HG03064 (cell line): ENCODE measurements around the gene DYRK1A.
"Not testable (repeated sequence)": the region's sequence is repeated elsewhere in the genome, so short reads cannot be mapped to it uniquely, and the experiment has no call there.

Source experiments
- ATAC-seq: cut with Tn5 transposase; IDR thresholded peaks from one replicate; pipeline ENCODE4 v1.9.1; 2021; ENCODE audit warnings: low read depth; ENCODE audit not compliant: unreplicated experiment

The DYRK1A gene

DNA sequence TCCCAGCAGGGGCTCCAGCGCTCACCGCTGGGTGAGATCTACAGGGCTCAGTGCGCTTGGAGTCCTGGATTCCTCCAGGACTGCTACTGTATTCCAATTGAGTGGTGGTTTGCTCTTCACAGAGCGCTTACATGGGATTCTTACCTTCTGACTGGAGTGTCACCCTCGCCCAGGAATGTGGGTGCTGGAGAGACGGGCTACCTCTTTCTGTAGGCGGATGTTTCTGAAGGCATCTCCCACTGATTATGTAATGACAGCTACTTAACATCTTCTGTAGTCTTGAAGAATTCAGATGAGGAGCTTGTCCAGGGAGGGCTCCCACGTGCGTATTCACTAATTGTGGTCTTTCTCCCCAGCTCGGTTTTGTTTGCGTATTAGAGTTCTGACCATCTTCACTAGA, 154.2 kb downstream of the DYRK1A start:
- no peak for ATAC-seq

DNA sequence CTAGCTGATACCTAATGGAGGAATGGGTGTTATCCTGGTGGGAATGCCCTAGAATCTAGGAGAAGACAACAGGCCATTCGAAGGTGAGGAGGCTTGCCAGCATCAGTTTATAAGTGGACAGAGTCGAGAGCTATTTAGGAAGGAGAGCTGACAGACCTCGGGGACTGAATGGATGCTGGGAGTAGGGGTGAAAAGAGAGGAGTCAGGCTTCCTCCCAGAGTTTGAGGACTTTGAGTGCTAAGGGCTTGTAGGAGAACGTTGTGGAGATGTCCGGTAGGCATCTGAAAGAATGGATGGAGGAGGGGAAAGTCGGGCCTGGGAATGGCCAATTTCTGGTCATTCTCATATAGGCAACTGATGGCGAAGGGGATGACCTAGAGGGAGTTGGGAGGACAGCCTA, 155.1 kb downstream of the DYRK1A start:
- no peak for ATAC-seq

DNA sequence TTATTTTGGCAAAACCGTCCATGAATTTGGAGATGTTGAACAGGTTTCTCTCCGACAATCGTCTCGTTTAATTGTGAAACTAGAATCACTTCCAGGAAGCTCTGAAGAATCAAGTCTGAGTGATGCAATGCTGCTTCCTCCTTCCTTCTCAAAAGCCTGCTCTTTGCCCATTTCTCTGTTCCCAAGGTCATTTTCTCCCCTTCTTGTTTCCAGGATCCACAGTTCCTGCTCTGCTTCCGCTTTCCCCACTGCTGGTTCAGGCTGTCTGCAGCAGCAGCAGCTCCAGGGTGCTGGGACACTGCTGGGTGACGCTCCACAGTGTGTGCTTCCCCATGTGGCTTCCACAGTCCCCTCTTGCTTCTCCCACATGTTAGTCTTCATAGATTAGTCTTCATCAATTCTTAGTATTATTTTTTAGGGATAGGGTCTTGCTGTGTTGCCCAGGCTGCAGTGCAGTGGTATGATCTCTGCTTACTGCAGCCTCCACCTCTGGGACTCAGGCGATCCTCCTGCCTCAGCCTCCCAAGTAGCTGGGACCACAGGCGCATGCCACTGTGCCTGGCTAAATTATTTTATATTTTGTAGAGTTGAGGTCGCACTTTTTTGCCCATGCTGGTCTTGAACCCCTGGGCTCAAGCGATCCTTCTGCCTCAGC, 156.2 kb downstream of the DYRK1A start:
- ATAC-seq: no peak

DNA sequence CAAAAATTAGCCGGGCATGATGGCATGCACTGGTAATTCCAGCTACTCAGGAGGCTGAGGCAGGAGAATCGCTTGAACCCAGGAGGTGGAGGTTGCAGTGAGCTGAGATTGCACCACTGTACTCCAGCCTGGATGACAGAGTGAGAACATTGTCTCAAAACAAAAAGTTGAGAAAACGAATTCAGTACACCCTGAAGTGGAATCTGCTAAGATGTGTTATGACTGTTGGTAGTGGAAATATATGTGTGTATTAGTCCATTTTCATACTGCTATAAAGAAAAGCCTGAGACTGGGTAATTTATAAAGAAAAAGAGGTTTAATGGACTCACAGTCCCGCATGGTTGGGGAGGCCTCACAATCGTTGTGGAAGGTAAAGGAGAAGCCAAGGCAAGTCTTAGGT, 158.4 kb downstream of the DYRK1A start:
- ATAC-seq: not testable (repeated sequence)

DNA sequence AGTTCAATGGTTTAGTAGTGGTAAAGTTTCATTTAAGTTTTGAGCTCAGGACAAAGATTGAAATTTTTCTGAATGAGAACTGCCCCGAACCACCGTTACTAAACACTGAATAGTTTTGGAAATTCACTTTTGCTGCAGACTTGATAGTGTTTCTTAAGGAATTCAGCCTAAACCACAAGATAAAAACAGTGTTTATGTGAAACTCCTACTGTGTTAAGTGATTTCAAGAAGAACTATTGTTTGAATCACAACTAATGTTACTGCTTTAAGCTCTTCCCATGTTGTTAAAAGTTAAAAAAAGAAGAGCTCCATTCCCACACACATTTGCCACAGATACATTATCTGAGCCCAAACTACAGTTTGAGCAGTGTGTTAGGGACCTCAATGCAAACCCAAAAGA, 159.2 kb downstream of the DYRK1A start:
- no peak for ATAC-seq

DNA sequence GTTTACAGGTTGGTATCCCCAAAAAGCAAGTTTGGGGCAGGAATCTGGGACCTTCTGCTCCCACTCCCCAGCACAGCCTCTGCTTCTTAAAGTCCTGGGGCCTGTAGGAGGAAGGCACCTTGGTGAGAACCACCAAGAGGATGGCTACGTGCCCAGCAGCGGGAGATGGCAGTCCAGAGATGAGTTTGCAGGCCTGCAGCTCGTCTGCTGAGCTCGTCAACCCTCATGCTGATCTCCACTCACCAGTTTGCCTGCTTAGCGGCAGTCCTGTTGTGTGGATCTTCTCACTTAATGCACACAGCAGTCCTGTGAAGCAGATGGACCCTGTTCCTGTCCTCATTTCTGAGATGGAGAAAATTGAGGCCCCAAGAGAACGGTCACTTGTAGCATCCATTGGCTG, 160.5 kb downstream of the DYRK1A start:
- no peak for ATAC-seq

DNA sequence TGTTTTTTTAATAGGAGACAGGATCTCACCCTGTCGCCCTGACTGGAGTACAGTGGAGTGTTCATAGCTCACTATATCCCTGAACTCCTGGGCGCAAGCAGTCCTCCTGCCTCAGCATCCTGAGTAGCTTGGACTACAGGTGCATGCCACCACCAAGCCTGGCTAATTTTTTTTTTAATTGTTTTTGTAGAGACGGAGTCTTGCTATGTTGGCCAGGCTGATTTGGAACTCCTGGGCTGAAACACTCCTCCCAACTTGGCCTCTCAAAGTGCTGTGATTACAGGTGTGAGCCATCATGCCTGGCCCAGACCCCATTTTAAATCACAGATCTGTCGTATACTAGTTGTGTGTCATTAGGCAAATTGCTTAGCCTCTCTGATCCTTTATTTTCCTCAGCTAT, 161.1 kb downstream of the DYRK1A start:
- no peak for ATAC-seq

DNA sequence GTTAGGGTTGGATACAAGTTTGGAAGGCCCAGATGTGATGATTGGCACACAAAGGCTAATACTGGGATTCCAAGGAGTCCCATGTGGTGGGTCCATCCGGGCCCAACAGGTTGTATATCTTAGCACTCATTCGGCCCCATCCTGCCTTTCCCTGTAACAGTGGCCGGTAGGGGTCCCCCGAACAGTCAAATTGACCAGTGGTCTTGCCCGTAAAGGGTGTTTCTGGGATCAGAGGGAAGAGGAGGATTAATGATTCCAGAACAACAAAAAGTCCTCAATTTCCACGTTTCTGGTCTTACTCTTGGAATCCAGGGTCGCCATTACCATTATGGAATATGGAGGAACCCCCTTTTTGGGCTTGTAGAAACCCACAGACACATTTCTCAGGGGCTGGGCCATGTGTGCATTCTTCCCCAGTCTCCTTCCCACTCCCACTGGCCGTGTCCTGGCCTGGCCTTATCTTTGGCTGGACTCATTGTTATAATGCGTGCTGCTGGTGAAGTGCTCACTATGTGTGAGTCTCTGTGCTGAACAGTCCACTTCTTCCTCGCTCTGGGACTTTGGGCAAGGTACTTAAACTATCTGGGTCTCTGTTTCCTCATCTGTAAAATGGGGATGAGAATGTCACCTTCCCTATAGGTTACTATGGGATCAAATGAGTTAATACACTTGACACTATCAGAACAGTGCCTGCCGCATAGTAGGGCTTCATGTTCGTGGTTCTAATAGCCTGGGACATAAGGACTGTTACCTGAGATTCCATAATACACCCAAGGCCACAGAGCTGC, 161.8 kb downstream of the DYRK1A start:
- no peak for ATAC-seq

DNA sequence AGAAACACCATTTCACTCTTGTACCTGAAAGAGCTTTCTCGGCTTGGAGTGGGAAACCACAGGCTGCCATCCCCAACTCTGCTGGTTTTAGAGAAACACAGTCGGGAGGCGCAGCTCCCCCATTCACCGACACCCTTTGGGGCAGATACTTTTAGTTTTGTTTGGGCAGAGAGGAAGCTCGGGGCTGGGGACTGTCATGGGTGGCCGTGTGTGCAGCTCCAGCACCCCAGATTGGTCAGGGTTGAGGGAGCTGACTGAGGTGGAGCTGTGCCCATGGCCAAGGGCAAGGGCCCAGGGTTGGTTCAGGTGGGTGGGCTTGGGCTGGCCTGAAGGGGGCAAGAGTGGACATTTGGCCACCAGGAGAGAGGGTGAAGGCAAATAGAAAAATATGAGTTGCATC, 163.1 kb downstream of the DYRK1A start:
- no peak for ATAC-seq

DNA sequence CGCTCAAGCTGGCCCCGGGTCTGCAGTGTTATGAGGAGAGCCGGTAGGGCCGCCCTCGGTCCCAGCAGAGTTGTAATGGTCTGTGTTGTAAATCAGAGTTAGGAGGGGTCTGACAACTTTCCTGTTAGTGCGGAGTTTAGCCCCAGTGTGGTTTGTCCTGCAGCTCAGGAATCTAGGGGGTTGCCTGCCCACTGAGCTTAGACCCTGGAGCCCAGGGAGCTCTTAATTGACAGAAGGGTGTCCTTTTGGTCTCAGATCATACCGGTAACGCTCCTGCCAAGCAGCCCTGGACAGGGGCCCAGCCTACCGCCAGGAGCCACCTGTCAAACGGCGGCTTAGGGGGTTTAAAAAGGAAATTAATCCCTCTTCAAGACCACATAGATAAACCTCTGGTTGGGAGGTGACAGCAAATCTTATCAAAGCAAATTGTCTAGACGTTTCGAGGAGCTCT, 164.4 kb downstream of the DYRK1A start:
- ATAC-seq: no peak

DNA sequence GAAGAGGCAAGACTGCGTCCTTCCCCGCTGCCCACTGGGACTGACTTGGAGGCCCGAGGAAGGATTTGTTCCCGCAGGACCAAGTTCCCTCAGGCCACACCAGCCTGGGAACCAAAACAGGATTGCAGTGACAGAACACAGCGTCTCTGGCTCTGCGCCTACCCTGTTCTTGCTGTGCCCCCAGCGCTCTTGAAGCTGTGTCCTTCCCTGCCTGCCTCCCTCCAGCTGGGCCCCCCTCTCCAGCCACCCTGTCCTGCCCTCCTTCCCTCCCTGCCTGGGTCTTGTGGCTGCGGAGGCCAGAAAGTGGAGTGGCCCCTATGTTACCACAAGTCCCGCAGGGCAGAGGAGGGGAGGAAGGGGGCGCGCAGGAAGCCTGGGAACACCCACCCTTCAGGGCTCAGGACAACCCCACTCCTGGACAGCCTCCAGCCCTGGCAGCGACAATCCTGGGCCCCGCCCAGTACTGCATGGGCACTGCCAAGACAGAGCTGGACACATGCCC, 164.9 kb downstream of the DYRK1A start:
- ATAC-seq: no peak

DNA sequence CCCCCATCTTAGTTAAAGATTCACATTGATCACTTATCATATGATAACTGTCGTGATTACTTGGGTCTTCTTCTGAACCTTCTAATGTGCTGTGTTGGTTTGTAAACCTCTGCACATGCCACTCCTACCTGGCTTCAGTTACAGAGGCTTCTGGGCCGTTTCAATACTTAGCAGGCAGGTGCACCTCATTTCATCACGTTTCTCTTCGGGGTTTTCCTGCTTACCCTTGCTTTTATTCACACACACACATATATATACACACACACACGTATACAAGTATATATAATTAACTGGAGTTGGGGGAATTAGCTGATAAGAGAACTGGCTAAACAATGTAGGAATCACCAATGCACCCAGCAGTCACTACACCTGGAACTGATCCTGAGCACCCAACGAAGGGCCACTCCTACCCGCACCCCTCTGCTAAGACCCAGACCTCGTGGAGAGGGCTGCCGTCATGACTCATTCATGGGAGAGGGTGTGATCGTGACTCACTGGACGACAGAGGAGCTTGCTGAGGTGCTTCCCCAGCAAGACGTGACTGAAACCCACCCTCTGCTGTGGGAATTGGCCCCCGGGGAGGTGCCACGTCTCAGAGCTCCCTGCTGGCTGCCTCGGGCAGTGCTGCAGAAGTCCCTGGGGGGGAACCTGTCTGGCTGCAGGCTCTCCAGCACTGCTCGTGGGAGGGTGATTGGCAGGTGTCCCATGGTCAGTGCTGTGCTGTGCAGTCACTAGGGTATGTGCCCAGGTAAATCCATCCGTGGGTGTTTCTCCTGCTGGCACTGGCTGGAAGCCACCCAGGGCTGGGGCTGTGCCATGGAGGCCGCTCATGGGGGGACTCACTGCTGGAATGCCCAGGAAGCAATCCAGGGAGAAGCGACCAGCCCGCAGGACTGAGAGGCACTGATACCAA, 166.6 kb downstream of the DYRK1A start:
- ATAC-seq: peak; percentile 47

DNA sequence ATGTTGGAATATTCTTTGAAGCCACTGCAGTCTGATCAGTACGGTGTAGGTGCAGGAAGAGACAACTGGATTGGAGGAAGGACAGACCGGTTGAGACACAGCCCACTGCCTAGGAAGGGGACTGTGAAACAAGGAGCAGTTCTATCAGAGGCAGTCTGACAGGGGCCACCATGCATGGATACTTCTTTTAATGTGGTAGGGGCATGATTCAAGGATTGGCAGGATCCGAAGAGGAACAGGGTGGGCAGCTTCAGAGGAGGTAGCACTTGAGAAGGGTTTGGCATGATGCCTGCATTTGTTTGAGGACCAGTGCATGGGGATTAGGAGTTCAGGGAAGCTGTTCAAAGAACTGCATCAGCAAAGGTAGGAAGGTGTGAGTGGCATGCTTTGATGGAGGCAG, 167.9 kb downstream of the DYRK1A start:
- ATAC-seq: no peak

DNA sequence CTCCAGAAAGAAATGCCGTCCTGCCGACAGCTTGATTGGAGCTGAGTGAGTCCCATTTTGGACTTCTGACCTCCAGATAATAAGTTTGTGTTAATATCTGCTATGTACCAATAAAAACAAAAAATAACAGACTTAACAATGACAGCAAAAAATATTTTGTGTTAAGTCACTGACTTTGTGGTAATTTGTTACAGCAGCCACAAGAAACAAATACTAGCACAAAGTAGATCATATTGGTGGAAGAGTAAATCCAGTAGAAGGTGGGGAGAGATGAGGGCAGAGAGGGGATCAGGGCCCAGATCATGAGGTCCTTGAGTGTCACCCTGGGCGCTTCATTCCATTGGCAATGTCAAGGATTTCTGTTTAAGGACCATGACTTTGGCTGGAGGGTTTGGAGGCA, 168.6 kb downstream of the DYRK1A start:
- no peak for ATAC-seq

DNA sequence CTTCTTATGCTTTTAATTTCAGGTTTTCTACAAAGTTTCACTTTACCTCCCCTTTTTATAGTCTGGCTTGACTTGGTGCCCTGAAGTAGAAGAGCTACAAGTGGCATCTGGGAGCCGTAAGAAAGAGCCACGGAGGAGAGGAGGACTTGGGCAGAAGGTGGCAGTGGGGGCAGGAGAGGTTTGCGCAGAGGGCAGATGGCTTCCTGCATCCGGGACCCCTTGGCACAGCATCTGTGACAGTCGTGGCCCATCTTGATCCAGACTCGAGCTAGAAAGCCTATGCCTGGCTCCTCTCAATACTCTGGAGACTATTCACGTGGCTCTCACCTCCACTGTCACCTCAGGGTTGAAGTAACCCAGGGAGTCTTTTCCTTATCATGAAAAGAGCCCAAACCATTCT, 169.1 kb downstream of the DYRK1A start:
- no peak for ATAC-seq

DNA sequence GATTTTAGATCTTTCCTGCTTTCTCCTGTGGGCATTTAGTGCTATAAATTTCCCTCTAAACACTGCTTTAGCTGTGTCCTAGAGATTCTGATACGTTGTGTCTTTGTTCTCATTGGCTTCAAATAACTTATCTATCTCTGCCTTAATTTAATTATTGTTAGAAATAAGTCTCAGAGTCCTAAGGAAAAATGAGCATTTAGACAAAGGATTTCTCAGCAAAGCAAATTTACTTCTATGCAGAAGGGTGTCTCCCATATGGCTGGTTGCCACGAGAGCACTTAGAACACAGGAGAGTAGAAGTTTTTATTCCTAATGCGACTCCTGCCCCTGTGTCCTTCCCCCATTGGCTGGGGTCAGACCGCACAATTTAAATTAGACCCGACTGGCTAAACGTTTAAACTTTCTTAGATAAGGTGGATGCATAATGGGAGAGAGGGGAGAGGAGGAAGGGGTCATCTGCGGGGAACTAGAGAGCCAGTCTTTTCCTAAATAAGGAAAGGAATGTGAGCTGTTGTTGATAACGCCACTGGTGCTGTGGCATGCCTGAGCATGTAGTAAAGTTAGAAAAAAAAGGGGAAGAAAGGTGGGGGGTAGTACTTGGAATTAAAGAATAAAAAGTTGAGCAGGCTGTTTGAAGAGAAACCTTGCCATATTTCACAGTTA, 170.2 kb downstream of the DYRK1A start:
- ATAC-seq: no peak

DNA sequence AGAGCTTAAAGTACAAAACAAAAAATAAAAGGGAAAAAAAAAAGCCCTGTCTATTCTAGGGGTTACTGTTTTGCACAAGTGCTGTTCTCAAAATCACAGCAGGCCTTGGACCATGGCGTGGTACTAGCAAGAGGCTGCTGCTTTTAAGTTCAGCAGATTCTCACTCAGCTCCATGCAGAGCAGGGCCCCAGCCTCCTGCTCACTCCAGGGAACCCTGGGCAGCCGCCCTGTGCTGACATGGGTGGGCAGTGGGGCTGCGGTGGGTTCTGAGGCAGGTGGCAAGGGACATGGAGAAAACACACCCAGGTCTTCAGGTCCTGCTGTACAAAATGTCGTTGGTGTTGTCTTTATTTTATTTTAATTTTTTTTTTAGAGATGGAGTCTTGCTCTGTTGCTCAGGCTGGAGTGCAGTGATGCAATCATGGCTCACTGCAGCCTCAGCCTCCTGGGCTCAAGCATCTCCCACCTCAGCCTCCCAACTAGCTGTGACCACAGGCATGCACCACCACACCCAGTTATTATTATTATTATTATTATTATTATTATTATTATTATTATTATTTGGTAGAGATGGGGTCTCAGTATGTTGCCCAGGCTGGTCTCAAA, 170.9 kb downstream of the DYRK1A start:
- no peak for ATAC-seq

DNA sequence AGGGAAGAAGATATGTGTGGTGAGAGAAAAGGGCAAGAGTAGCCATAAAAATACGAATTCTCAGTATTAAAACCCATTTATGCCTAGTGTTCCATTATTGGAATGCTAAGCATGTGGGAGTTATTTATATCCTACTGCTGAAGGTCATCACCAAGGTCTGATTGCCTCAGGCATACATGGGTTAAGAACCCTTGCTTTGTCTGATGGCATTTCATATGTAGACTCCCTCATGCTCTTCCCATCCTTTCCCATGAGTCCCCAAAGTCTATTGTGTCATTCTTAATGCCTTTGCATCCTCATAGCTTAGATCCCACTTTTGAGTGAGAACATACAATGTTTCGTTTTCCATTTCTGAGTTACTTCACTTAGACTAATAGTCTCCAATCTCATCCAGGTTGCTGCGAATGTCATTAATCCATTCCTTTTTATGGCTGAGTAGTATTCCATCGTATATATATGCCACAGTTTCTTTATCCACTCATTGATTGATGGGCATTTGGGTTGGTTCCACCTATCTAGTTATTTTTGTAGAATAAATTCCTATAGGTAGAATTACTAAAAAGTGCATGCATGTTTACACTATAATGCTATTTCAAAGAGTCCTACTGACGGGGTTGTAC, 172.5 kb downstream of the DYRK1A start:
- no peak for ATAC-seq

DNA sequence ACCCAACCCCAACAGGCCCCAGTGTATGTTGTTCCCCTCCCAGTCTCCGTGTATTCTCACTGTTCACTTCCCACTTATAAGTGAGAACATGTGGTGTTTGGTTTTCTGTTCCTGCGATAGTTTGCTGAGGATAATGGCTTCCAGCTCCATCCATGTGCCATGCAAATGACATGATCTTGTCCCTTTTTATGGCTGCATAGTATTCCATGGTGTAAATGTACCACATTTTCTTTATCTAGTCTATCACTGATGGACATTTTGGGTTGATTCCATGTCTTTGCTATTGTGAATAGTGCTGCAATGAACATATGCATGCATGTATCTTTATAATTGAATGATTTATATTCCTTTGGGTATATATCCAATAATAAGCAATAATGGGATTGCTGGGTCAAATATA, 174.6 kb downstream of the DYRK1A start:
- ATAC-seq: not testable (repeated sequence)

DNA sequence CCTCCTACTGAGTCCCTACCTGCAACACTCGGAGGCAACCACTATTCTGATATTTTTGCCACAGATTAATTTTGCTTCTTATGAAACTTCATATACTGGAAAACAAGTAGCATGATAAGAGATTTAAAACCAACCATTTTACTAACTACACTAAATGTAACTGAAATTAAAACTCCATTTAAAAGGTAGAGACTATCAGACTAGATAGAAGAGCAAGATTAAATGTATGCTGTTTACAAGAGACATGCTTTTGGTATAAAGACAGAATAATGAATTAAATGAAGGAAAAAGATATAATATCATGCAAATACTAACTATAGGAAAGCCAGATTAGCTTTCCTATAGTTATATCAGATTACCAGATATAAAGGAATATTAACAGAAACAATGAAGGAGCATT, 175.9 kb downstream of the DYRK1A start:
- no peak for ATAC-seq
